Neural progenitor cell (in vitro differentiated cells): ENCODE results near the gene STK10. TPM values are rescaled to one million over a fixed set of nuclear protein-coding genes. Genes with fewer than 3 reads are reported as not detected.

Experiments
- DNase-seq: peaks from one replicate; pipeline ENCODE4 v3.0.0-alpha.2; 2016; ENCODE audit warnings: low spot score
- H2AFZ ChIP-seq: fragments of 200-600 bp; sonication (generic); replicated peaks from 2 replicates; pipeline ENCODE4 v1.6.1; 2016; ENCODE audit warnings: antibody characterized with exemption
- H3F3A ChIP-seq: fragments of 200-600 bp; sonication (generic); 2 replicates; pipeline ENCODE4 v1.6.1; 2016; ENCODE audit warnings: antibody characterized with exemption, low read depth
- H3K27ac ChIP-seq: fragments of 200-600 bp; sonication (generic); 2 replicates; pipeline ENCODE4 v1.5.1; 2016; ENCODE audit warnings: mild to moderate bottlenecking
- H3K27me3 ChIP-seq: fragments of 200-600 bp; sonication (generic); 2 replicates; pipeline ENCODE4 v1.6.1; 2016; ENCODE audit warnings: mild to moderate bottlenecking, moderate library complexity
- H3K36me3 ChIP-seq: fragments of 200-600 bp; sonication (generic); 2 replicates; pipeline ENCODE4 v1.5.1; 2016
- H3K4me1 ChIP-seq: fragments of 200-600 bp; sonication (generic); 2 replicates; pipeline ENCODE4 v1.6.1; 2016; ENCODE audit warnings: mixed run types
- H3K4me2 ChIP-seq: fragments of 200-600 bp; sonication (generic); 2 replicates; pipeline ENCODE4 v1.6.1; 2016
- H3K4me3 ChIP-seq: fragments of 200-600 bp; sonication (generic); 2 replicates; pipeline ENCODE4 v1.5.1; 2016
- H3K79me2 ChIP-seq: fragments of 200-600 bp; sonication (generic); 2 replicates; pipeline ENCODE4 v1.6.1; 2016; ENCODE audit warnings: low read depth
- H3K9ac ChIP-seq: fragments of 200-600 bp; sonication (generic); 2 replicates; pipeline ENCODE4 v1.6.1; 2016
- H3K9me3 ChIP-seq: fragments of 200-600 bp; sonication (generic); 2 replicates; pipeline ENCODE4 v1.5.1; 2016; ENCODE audit warnings: low read depth
- H4K20me1 ChIP-seq: fragments of 200-600 bp; sonication (generic); 2 replicates; pipeline ENCODE4 v1.6.1; 2016; ENCODE audit warnings: low read depth
- H3K27ac Mint-ChIP-seq: 3 replicates; pipeline ENCODE4 v1.8.0; 2021; ENCODE audit warnings: mixed read lengths
- H3K27me3 Mint-ChIP-seq: 2 replicates; pipeline ENCODE4 v1.8.0; 2022; ENCODE audit warnings: low read depth, mild to moderate bottlenecking, inconsistent platforms, moderate library complexity, mixed read lengths; ENCODE audit not compliant: insufficient read depth
- H3K36me3 Mint-ChIP-seq: 3 replicates; pipeline ENCODE4 v1.8.0; 2021; ENCODE audit warnings: mixed read lengths
- H3K4me1 Mint-ChIP-seq: 3 replicates; pipeline ENCODE4 v1.8.0; 2021; ENCODE audit warnings: mixed read lengths
- H3K4me3 Mint-ChIP-seq: 3 replicates; pipeline ENCODE4 v1.8.0; 2021; ENCODE audit warnings: mild to moderate bottlenecking, moderate library complexity, mixed read lengths
- H3K9me3 Mint-ChIP-seq: 3 replicates; pipeline ENCODE4 v1.8.0; 2020; ENCODE audit warnings: mixed read lengths
- CTCF ChIP-seq: fragments of 200-600 bp; sonication (generic); IDR thresholded peaks from 2 replicates; pipeline ENCODE4 v1.5.1; 2017; ENCODE audit warnings: antibody characterized with exemption, mild to moderate bottlenecking
- EZH2 ChIP-seq: fragments of 200-600 bp; sonication (generic); IDR thresholded peaks from 2 replicates; pipeline ENCODE4 v1.6.1; 2017; ENCODE audit warnings: antibody characterized with exemption, mild to moderate bottlenecking, moderate library complexity
- EZH2phosphoT487 ChIP-seq: fragments of 200-600 bp; sonication (generic); IDR thresholded peaks from 2 replicates; pipeline ENCODE4 v1.6.1; 2017; ENCODE audit warnings: antibody characterized with exemption
- total RNA-seq: library from RNA; depleted of rRNA; stranded (reverse); fragments of >200 nt; gene quantifications from 2 replicates; pipeline ENCODE4 v1.2.3, GENCODE V29; 2015; ENCODE audit warnings: low replicate concordance

The STK10 gene
- total RNA-seq, 1 donor from 2014 or later, result 4.4 TPM

DNA sequence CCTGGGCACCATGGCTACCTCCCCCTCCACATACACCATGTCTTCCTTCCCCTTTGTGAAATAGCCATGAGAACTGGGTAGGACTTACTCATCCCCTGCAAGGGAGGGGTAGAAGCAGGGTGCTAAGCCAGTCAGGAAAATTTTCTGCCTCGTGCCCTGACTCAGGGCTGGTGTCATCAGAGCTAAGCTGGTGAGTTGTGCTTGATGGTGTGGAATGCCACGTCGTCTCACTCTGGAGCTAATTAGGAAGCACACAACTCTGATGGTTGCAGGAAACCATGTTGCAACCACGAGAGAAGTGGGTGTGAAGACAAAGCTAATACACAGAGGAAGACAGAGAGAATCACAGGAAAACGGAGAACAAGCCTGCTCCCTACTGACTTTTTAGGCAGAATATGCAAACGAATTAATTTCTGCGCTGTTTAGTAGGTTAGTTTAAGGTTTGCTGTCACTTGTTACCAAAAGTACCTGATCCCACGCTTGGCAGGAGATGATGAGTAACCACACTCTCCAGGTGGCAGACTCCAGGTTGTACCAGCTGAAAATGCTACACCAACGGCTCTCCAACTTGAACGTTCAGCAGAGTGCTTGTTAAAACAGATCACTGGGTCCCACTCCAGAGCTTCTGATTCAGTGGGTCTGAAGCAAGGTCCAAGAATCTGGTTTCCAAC lies 54.5 kb downstream of the STK10 start:
- Histone ChIP-seq H3K36me3 (no peaks in the 10 kb centered on the region), H3K27me3 (no peaks in the 10 kb centered on the region), H3K79me2 (no peaks in the 10 kb centered on the region), H2AFZ (no peak overlapping the region), H3K4me1 (no peaks in the 10 kb centered on the region), H3K4me2 (no peak overlapping the region), H3K9me3 (no peaks in the 10 kb centered on the region), H3F3A (no peaks in the 10 kb centered on the region), H4K20me1 (no peaks in the 10 kb centered on the region), H3K9ac (no peak overlapping the region), H3K27ac (no peak overlapping the region), H3K4me3 (no peak overlapping the region)
- TF ChIP-seq EZH2phosphoT487 (no peak), EZH2 (no peak), CTCF (no peak)
- Mint-ChIP-seq H3K27ac (no peak overlapping the region), H3K27me3 (no peaks in the 10 kb centered on the region), H3K4me3 (no peak overlapping the region), H3K36me3 (no peaks in the 10 kb centered on the region), H3K4me1 (no peaks in the 10 kb centered on the region), H3K9me3 (peaks cover 21% of the 10 kb centered on the region)
- no peak for DNase-seq

DNA sequence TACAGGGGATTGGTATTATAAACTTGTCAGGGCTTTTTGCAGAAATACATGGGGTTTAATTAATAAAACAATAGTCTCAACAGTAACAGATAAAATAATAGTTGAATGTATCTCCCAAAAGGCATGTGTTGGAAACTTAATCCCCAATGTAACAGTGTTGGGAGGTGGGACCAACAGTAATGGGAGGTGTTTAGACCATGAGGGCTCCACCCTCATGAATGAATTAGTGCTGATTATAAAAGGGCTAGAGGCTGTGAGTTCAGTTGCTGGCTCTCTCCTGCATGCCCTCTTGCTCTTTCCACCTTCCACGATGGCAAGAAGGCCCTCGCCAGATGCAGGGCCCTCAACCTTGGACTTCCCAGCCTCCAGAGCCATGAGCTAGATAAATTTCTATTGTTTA lies 56.3 kb downstream of the STK10 start:
- Histone ChIP-seq H3K27ac (no peak overlapping the region), H3K79me2 (no peaks in the 10 kb centered on the region), H3K9ac (no peak overlapping the region), H3K9me3 (no peaks in the 10 kb centered on the region), H3K27me3 (no peaks in the 10 kb centered on the region), H3K36me3 (no peaks in the 10 kb centered on the region), H3K4me3 (no peak overlapping the region), H2AFZ (no peak overlapping the region), H3K4me2 (no peak overlapping the region), H3F3A (no peaks in the 10 kb centered on the region), H3K4me1 (no peaks in the 10 kb centered on the region), H4K20me1 (no peaks in the 10 kb centered on the region)
- H3K4me1 Mint-ChIP-seq, result no peaks in the 10 kb centered on the region
- H3K36me3 Mint-ChIP-seq, result no peaks in the 10 kb centered on the region
- H3K9me3 Mint-ChIP-seq, result peaks cover 14% of the 10 kb centered on the region
- no peak for TF ChIP-seq EZH2phosphoT487
- no peak for TF ChIP-seq EZH2
- TF ChIP-seq CTCF, result no peak
- H3K27ac Mint-ChIP-seq, result no peak overlapping the region
- H3K4me3 Mint-ChIP-seq, result no peak overlapping the region
- peaks cover under 1% of the 10 kb centered on the region for H3K27me3 Mint-ChIP-seq
- DNase-seq, result no peak

DNA sequence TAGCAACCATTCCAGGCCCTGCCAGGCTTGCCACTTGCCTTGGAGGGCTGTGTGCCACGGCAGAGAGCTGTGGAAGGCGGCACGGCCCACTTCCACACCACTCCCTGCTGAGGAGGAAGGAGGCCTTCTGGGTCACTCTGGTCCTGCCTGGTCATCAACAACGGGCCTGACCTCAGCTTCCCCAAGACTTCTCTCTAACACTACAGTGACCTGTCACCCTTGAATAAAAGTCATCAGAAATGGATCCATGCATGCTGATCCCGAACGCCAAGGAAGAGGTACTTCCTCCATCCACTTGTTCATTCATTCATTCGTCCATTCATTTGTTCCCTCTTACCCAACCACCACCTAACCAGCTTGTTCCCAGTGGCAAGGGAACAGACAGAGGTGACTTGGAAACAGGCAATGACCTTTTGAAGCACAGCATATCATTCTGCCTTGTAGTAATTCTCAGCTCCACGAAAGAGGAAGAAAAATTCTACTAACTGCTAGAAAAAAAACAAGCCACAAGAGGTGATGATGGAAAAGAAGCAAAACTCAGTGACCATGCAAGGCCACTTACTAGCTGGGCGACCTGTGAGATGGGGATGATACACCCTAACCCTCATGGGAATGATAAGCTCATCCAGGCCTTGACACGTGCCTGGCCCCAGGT lies 58.6 kb downstream of the STK10 start:
- Histone ChIP-seq H3K4me2 (no peak overlapping the region), H3K36me3 (no peaks in the 10 kb centered on the region), H3K9ac (no peak overlapping the region), H3K27me3 (no peaks in the 10 kb centered on the region), H3F3A (no peaks in the 10 kb centered on the region), H4K20me1 (no peaks in the 10 kb centered on the region), H2AFZ (no peak overlapping the region), H3K4me1 (no peaks in the 10 kb centered on the region), H3K79me2 (no peaks in the 10 kb centered on the region), H3K27ac (no peak overlapping the region), H3K4me3 (no peak overlapping the region), H3K9me3 (no peaks in the 10 kb centered on the region)
- Mint-ChIP-seq H3K9me3 (peaks cover 2% of the 10 kb centered on the region), H3K36me3 (peaks cover 5% of the 10 kb centered on the region), H3K4me3 (no peak overlapping the region), H3K4me1 (no peaks in the 10 kb centered on the region), H3K27ac (no peak overlapping the region), H3K27me3 (peaks cover 3% of the 10 kb centered on the region)
- TF ChIP-seq CTCF, result no peak
- TF ChIP-seq EZH2, result no peak
- TF ChIP-seq EZH2phosphoT487, result no peak
- DNase-seq, result no peak
